Measurements from ENCODE around the gene FHIT.

Gene FHIT

GRCh38 chr3:60301142-60301541 is 950.1 kb downstream of the FHIT start:
- H3K4me1 ChIP-seq (ENCODE audit: control insufficient read depth, insufficient read depth, low read length), result peaks cover 51% of the 10 kb centered on the region
- H3K4me3 ChIP-seq (ENCODE audit: low read length), result no peak overlapping the region
- DNase-seq (ENCODE audit: low read depth), result peak; percentile 47
- no peaks in the 10 kb centered on the region for H3K27me3 ChIP-seq (replicated peaks; ENCODE audit: control insufficient read depth, insufficient read depth, low read length)
- no peak overlapping the region for H3K9ac ChIP-seq (ENCODE audit: low read length)
- H3K36me3 ChIP-seq (ENCODE audit: control insufficient read depth, insufficient read depth, low read length, severe bottlenecking), result no peaks in the 10 kb centered on the region
- no peaks in the 10 kb centered on the region for H3K9me3 ChIP-seq (ENCODE audit: control insufficient read depth, low read length)

- DNase-seq (ENCODE audit: low read depth), result no peak
- no peak overlapping the region for H3K9ac ChIP-seq (ENCODE audit: low read length)
- H3K9me3 ChIP-seq (ENCODE audit: control insufficient read depth, low read length), result no peaks in the 10 kb centered on the region
- H3K4me1 ChIP-seq (ENCODE audit: control insufficient read depth, insufficient read depth, low read length), result peaks cover 47% of the 10 kb centered on the region
- H3K27me3 ChIP-seq (replicated peaks; ENCODE audit: control insufficient read depth, insufficient read depth, low read length), result no peaks in the 10 kb centered on the region
- H3K36me3 ChIP-seq (ENCODE audit: control insufficient read depth, insufficient read depth, low read length, severe bottlenecking), result no peaks in the 10 kb centered on the region
- H3K4me3 ChIP-seq (ENCODE audit: low read length), result no peak overlapping the region
These were observed 953.1 kb downstream of the FHIT start for GRCh38 chr3:60298141-60298540.

- peak overlapping the region; percentile 42 for H3K4me3 ChIP-seq (ENCODE audit: low read length)
- H3K4me1 ChIP-seq (ENCODE audit: control insufficient read depth, insufficient read depth, low read length), result peaks cover 31% of the 10 kb centered on the region
- H3K9ac ChIP-seq (ENCODE audit: low read length), result no peak overlapping the region
- no peaks in the 10 kb centered on the region for H3K9me3 ChIP-seq (ENCODE audit: control insufficient read depth, low read length)
- H3K27me3 ChIP-seq (replicated peaks; ENCODE audit: control insufficient read depth, insufficient read depth, low read length), result no peaks in the 10 kb centered on the region
- DNase-seq (ENCODE audit: low read depth), result peak; percentile 34
- no peaks in the 10 kb centered on the region for H3K36me3 ChIP-seq (ENCODE audit: control insufficient read depth, insufficient read depth, low read length, severe bottlenecking)
These were observed 957.1 kb downstream of the FHIT start for GRCh38 chr3:60294181-60294580.

DNA sequence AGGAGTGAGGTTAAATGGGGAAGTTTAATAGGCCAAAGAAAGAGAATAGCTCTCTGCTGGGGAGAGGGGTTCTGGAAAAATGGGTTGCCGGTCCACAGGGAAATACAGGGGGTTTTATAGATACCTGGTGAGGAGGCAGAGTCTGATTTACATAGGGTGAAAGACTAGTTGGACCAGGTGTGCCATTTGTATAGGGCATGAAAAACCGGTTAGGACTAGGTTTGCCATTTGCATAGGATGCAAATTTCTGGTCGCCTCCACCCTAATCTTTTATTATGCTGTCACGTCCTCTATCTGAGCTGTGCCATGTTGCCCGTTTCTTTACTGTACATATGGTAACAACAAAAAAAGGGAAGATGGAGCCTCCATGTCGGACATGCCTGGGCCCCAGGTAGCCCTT is 960.1 kb downstream of the FHIT start:
- Histone ChIP-seq H3K27me3 (replicated peaks; ENCODE audit: control insufficient read depth, insufficient read depth, low read length) (no peaks in the 10 kb centered on the region), H3K9ac (ENCODE audit: low read length) (no peak overlapping the region), H3K36me3 (ENCODE audit: control insufficient read depth, insufficient read depth, low read length, severe bottlenecking) (no peaks in the 10 kb centered on the region)

GRCh38 chr3:60290122-60290492 is 961.1 kb downstream of the FHIT start:
- Histone ChIP-seq H3K9ac (ENCODE audit: low read length) (no peak overlapping the region), H3K4me1 (ENCODE audit: control insufficient read depth, insufficient read depth, low read length) (peaks cover 21% of the 10 kb centered on the region), H3K9me3 (ENCODE audit: control insufficient read depth, low read length) (no peaks in the 10 kb centered on the region), H3K27me3 (replicated peaks; ENCODE audit: control insufficient read depth, insufficient read depth, low read length) (no peaks in the 10 kb centered on the region), H3K36me3 (ENCODE audit: control insufficient read depth, insufficient read depth, low read length, severe bottlenecking) (no peaks in the 10 kb centered on the region), H3K4me3 (ENCODE audit: low read length) (no peak overlapping the region)
- DNase-seq (ENCODE audit: low read depth), result no peak

More for the DNA sequence above, 960.1 kb downstream of the FHIT start:
- Histone ChIP-seq H3K4me3 (ENCODE audit: low read length) (no peak overlapping the region), H3K9me3 (ENCODE audit: control insufficient read depth, low read length) (no peaks in the 10 kb centered on the region), H3K4me1 (ENCODE audit: control insufficient read depth, insufficient read depth, low read length) (peaks cover 21% of the 10 kb centered on the region)
- no peak for DNase-seq (ENCODE audit: low read depth)

- Histone ChIP-seq H3K27me3 (replicated peaks; ENCODE audit: control insufficient read depth, insufficient read depth, low read length) (no peaks in the 10 kb centered on the region), H3K36me3 (ENCODE audit: control insufficient read depth, insufficient read depth, low read length, severe bottlenecking) (no peaks in the 10 kb centered on the region), H3K9me3 (ENCODE audit: control insufficient read depth, low read length) (no peaks in the 10 kb centered on the region), H3K4me1 (ENCODE audit: control insufficient read depth, insufficient read depth, low read length) (peaks cover 15% of the 10 kb centered on the region), H3K4me3 (ENCODE audit: low read length) (no peak overlapping the region), H3K9ac (ENCODE audit: low read length) (no peak overlapping the region)
- DNase-seq (ENCODE audit: low read depth), result no peak
These were observed 961.7 kb downstream of the FHIT start for GRCh38 chr3:60289341-60290121.

- H3K27me3 ChIP-seq (replicated peaks; ENCODE audit: control insufficient read depth, insufficient read depth, low read length), result no peaks in the 10 kb centered on the region
These were observed 968.4 kb downstream of the FHIT start for GRCh38 chr3:60282866-60283265.

GRCh38 chr3:60281970-60282369 is 969.3 kb downstream of the FHIT start:
- no peaks in the 10 kb centered on the region for H3K36me3 ChIP-seq (ENCODE audit: control insufficient read depth, insufficient read depth, low read length, severe bottlenecking)

More at GRCh38 chr3:60282866-60283265, 968.4 kb downstream of the FHIT start:
- H3K9ac ChIP-seq (ENCODE audit: low read length), result no peak overlapping the region
- no peaks in the 10 kb centered on the region for H3K4me1 ChIP-seq (ENCODE audit: control insufficient read depth, insufficient read depth, low read length)
- H3K4me3 ChIP-seq (ENCODE audit: low read length), result no peak overlapping the region
- no peak for DNase-seq (ENCODE audit: low read depth)
- no peaks in the 10 kb centered on the region for H3K9me3 ChIP-seq (ENCODE audit: control insufficient read depth, low read length)
- no peaks in the 10 kb centered on the region for H3K36me3 ChIP-seq (ENCODE audit: control insufficient read depth, insufficient read depth, low read length, severe bottlenecking)

GRCh38 chr3:60277361-60277800 is 973.9 kb downstream of the FHIT start:
- H3K27me3 ChIP-seq (replicated peaks; ENCODE audit: control insufficient read depth, insufficient read depth, low read length), result no peaks in the 10 kb centered on the region
- no peaks in the 10 kb centered on the region for H3K36me3 ChIP-seq (ENCODE audit: control insufficient read depth, insufficient read depth, low read length, severe bottlenecking)
- H3K4me3 ChIP-seq (ENCODE audit: low read length), result no peak overlapping the region
- no peak overlapping the region for H3K9ac ChIP-seq (ENCODE audit: low read length)
- H3K4me1 ChIP-seq (ENCODE audit: control insufficient read depth, insufficient read depth, low read length), result no peaks in the 10 kb centered on the region
- no peak for DNase-seq (ENCODE audit: low read depth)
- H3K9me3 ChIP-seq (ENCODE audit: control insufficient read depth, low read length), result no peaks in the 10 kb centered on the region

More at GRCh38 chr3:60281970-60282369, 969.3 kb downstream of the FHIT start:
- Histone ChIP-seq H3K27me3 (replicated peaks; ENCODE audit: control insufficient read depth, insufficient read depth, low read length) (no peaks in the 10 kb centered on the region), H3K9ac (ENCODE audit: low read length) (no peak overlapping the region), H3K9me3 (ENCODE audit: control insufficient read depth, low read length) (no peaks in the 10 kb centered on the region), H3K4me3 (ENCODE audit: low read length) (no peak overlapping the region), H3K4me1 (ENCODE audit: control insufficient read depth, insufficient read depth, low read length) (no peaks in the 10 kb centered on the region)
- no peak for DNase-seq (ENCODE audit: low read depth)

GRCh38 chr3:60276615-60277014 is 974.6 kb downstream of the FHIT start:
- no peak overlapping the region for H3K4me3 ChIP-seq (ENCODE audit: low read length)
- H3K4me1 ChIP-seq (ENCODE audit: control insufficient read depth, insufficient read depth, low read length), result no peaks in the 10 kb centered on the region
- no peak for DNase-seq (ENCODE audit: low read depth)
- H3K27me3 ChIP-seq (replicated peaks; ENCODE audit: control insufficient read depth, insufficient read depth, low read length), result no peaks in the 10 kb centered on the region
- H3K9me3 ChIP-seq (ENCODE audit: control insufficient read depth, low read length), result no peaks in the 10 kb centered on the region
- no peak overlapping the region for H3K9ac ChIP-seq (ENCODE audit: low read length)
- H3K36me3 ChIP-seq (ENCODE audit: control insufficient read depth, insufficient read depth, low read length, severe bottlenecking), result no peaks in the 10 kb centered on the region

- no peak for DNase-seq (ENCODE audit: low read depth)
- H3K4me1 ChIP-seq (ENCODE audit: control insufficient read depth, insufficient read depth, low read length), result no peaks in the 10 kb centered on the region
- H3K4me3 ChIP-seq (ENCODE audit: low read length), result no peak overlapping the region
- no peaks in the 10 kb centered on the region for H3K9me3 ChIP-seq (ENCODE audit: control insufficient read depth, low read length)
- H3K9ac ChIP-seq (ENCODE audit: low read length), result no peak overlapping the region
- no peaks in the 10 kb centered on the region for H3K27me3 ChIP-seq (replicated peaks; ENCODE audit: control insufficient read depth, insufficient read depth, low read length)
- no peaks in the 10 kb centered on the region for H3K36me3 ChIP-seq (ENCODE audit: control insufficient read depth, insufficient read depth, low read length, severe bottlenecking)
These were observed 976.6 kb downstream of the FHIT start for GRCh38 chr3:60274646-60275045.

DNA sequence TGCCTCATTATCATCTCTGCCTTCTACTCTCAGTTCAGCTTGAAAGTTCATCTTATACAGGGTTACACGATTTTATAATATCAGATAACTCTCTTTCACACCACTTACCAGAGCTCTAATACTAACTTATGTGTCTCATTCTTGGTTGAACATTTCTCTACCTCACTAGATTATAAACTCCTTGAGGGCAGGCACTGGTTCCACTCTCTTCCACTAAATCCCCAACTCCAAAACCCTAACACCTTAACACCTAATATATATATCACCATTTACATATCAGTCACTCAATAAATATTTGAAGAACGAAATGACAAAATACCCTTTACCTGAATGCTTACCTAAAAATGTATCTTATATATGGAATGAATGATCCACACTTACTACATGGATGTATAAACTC is 977.2 kb downstream of the FHIT start:
- Histone ChIP-seq H3K27me3 (replicated peaks; ENCODE audit: control insufficient read depth, insufficient read depth, low read length) (no peaks in the 10 kb centered on the region), H3K36me3 (ENCODE audit: control insufficient read depth, insufficient read depth, low read length, severe bottlenecking) (no peaks in the 10 kb centered on the region), H3K4me3 (ENCODE audit: low read length) (no peak overlapping the region), H3K9ac (ENCODE audit: low read length) (no peak overlapping the region), H3K4me1 (ENCODE audit: control insufficient read depth, insufficient read depth, low read length) (no peaks in the 10 kb centered on the region), H3K9me3 (ENCODE audit: control insufficient read depth, low read length) (no peaks in the 10 kb centered on the region)
- no peak for DNase-seq (ENCODE audit: low read depth)
